ENCODE measurements around the gene CHCHD3.

CHCHD3 gene

GRCh38 chr7:133081599-133082389, at the start of gene CHCHD3:
CHCHD3 (minus strand) TSS chr7:133082090; CDS start chr7:133081937, 153 bp downstream.
- H3K79me2 ChIP-seq (ENCODE audit: low read length): peaks cover 51% of the 10 kb centered on the region
- peaks cover 11% of the 10 kb centered on the region for H3K36me3 ChIP-seq (replicated peaks; ENCODE audit: low read depth, low read length)
- H3K4me3 ChIP-seq (ENCODE audit: low read length): peak within 1 kb of the TSS; percentile 98

DNA sequence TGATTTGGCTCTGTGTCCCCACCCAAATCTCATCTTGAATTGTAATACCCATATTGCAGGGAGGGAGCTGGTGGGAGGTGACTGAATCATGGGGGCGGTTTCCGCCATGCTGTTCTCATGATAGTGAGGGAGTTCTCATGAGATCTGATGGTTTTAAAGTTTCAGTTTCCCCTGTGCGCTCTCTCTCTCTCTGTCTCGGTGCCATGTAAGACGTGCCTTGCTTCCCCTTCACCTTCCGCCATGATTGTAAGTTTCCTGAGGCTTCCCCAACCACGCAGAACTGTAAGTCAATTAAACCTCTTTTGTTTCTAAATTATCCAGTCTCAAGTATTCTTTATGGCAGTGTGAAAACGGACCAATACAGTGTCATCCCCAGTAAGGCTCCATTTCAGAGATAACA, 48.3 kb upstream of the CHCHD3 start:
- Histone ChIP-seq H3K27me3 (ENCODE audit: low read depth, low read length) (peaks cover 11% of the 10 kb centered on the region), H3K9ac (ENCODE audit: low read length) (no peak overlapping the region), H4K20me1 (ENCODE audit: insufficient read depth, low read length) (no peaks in the 10 kb centered on the region), H3K4me1 (ENCODE audit: low read length) (no peaks in the 10 kb centered on the region), H3K79me2 (ENCODE audit: low read length) (no peaks in the 10 kb centered on the region), H3K4me2 (ENCODE audit: low read length) (no peak overlapping the region), H3K9me3 (ENCODE audit: insufficient read depth, low read length) (no peaks in the 10 kb centered on the region), H3K27ac (ENCODE audit: low read length) (no peak overlapping the region), H2AFZ (ENCODE audit: low read depth, low read length) (no peak overlapping the region), H3K36me3 (replicated peaks; ENCODE audit: low read depth, low read length) (no peaks in the 10 kb centered on the region), H3K4me3 (ENCODE audit: low read length) (no peak overlapping the region)
- TF ChIP-seq EZH2phosphoT487 (IDR thresholded peaks at IDR 0.05; ENCODE audit: low read depth) (no peak), CTCF (IDR thresholded peaks at IDR 0.05; ENCODE audit: low read depth, low read length) (no peak)

More at GRCh38 chr7:133081599-133082389, at the start of gene CHCHD3:
- Histone ChIP-seq H3K27me3 (ENCODE audit: low read depth, low read length) (no peaks in the 10 kb centered on the region), H3K4me2 (ENCODE audit: low read length) (peak within 1 kb of the TSS; percentile 95), H3K9ac (ENCODE audit: low read length) (peak within 1 kb of the TSS; percentile 94), H4K20me1 (ENCODE audit: insufficient read depth, low read length) (peaks cover 19% of the 10 kb centered on the region; the same call in 1 of the 2 replicates), H3K4me1 (ENCODE audit: low read length) (peaks cover 11% of the 10 kb centered on the region), H3K27ac (ENCODE audit: low read length) (peak within 1 kb of the TSS; percentile 42), H3K9me3 (ENCODE audit: insufficient read depth, low read length) (no peaks in the 10 kb centered on the region), H2AFZ (ENCODE audit: low read depth, low read length) (peak within 1 kb of the TSS; percentile 100)
- TF ChIP-seq EZH2phosphoT487 (IDR thresholded peaks at IDR 0.05; ENCODE audit: low read depth) (no peak), CTCF (IDR thresholded peaks at IDR 0.05; ENCODE audit: low read depth, low read length) (no peak)

- H4K20me1 ChIP-seq (ENCODE audit: insufficient read depth, low read length): no peaks in the 10 kb centered on the region
- no peak overlapping the region for H2AFZ ChIP-seq (ENCODE audit: low read depth, low read length)
- no peaks in the 10 kb centered on the region for H3K36me3 ChIP-seq (replicated peaks; ENCODE audit: low read depth, low read length)
- no peaks in the 10 kb centered on the region for H3K4me1 ChIP-seq (ENCODE audit: low read length)
- H3K4me2 ChIP-seq (ENCODE audit: low read length): no peak overlapping the region
- H3K4me3 ChIP-seq (ENCODE audit: low read length): no peak overlapping the region
- H3K9ac ChIP-seq (ENCODE audit: low read length): no peak overlapping the region
- TF ChIP-seq CTCF (IDR thresholded peaks at IDR 0.05; ENCODE audit: low read depth, low read length) (no peak), EZH2phosphoT487 (IDR thresholded peaks at IDR 0.05; ENCODE audit: low read depth) (no peak)
- no peaks in the 10 kb centered on the region for H3K9me3 ChIP-seq (ENCODE audit: insufficient read depth, low read length)
- peaks cover 23% of the 10 kb centered on the region for H3K27me3 ChIP-seq (ENCODE audit: low read depth, low read length)
- H3K79me2 ChIP-seq (ENCODE audit: low read length): no peaks in the 10 kb centered on the region
- no peak overlapping the region for H3K27ac ChIP-seq (ENCODE audit: low read length)
Observed at GRCh38 chr7:133126422-133126821, 44.5 kb upstream of the CHCHD3 start.

GRCh38 chr7:133124974-133125373, 43.1 kb upstream of the CHCHD3 start:
- H3K27me3 ChIP-seq (ENCODE audit: low read depth, low read length): peaks cover 32% of the 10 kb centered on the region
- no peak overlapping the region for H3K27ac ChIP-seq (ENCODE audit: low read length)
- no peaks in the 10 kb centered on the region for H3K9me3 ChIP-seq (ENCODE audit: insufficient read depth, low read length)
- H3K36me3 ChIP-seq (replicated peaks; ENCODE audit: low read depth, low read length): no peaks in the 10 kb centered on the region
- H2AFZ ChIP-seq (ENCODE audit: low read depth, low read length): no peak overlapping the region
- H3K79me2 ChIP-seq (ENCODE audit: low read length): no peaks in the 10 kb centered on the region
- H3K4me3 ChIP-seq (ENCODE audit: low read length): no peak overlapping the region
- H4K20me1 ChIP-seq (ENCODE audit: insufficient read depth, low read length): no peaks in the 10 kb centered on the region
- no peak overlapping the region for H3K4me2 ChIP-seq (ENCODE audit: low read length)
- no peaks in the 10 kb centered on the region for H3K4me1 ChIP-seq (ENCODE audit: low read length)
- H3K9ac ChIP-seq (ENCODE audit: low read length): no peak overlapping the region
- TF ChIP-seq EZH2phosphoT487 (IDR thresholded peaks at IDR 0.05; ENCODE audit: low read depth) (no peak), CTCF (IDR thresholded peaks at IDR 0.05; ENCODE audit: low read depth, low read length) (no peak)
